Ovary (tissue), 9 donors: ENCODE measurements around the gene ERP27. TPM values are rescaled to one million over a fixed set of nuclear protein-coding genes. Genes with fewer than 3 reads are reported as not detected.

Source experiments
- DNase-seq, 5 donors: peaks; one replicate each; pipeline ENCODE4 v3.0.0-alpha.2; 2019 to 2020
- H3K27ac ChIP-seq, 2 donors: fragments of 200-600 bp; one replicate each; pipeline versions ENCODE4 v1.5.1 to v1.8.0; 2019 to 2022
- H3K27me3 ChIP-seq: fragments of 200-600 bp; one replicate; pipeline ENCODE4 v1.8.0; 2022
- H3K36me3 ChIP-seq: fragments of 200-600 bp; sonication (generic); one replicate; pipeline ENCODE4 v1.5.1; 2019
- H3K4me1 ChIP-seq: one replicate; pipeline ENCODE4 v1.8.1; 2013; ENCODE audit warnings: mild to moderate bottlenecking, moderate library complexity; ENCODE audit not compliant: insufficient read depth
- H3K4me3 ChIP-seq: fragments of 200-600 bp; sonication (generic); one replicate; pipeline ENCODE4 v1.5.1; 2017
- H3K9me3 ChIP-seq, 2 donors: fragments of 200-600 bp in 1 of 2; sonication (generic) in 1 of 2; one replicate each; pipeline versions ENCODE4 v1.5.1 to v1.8.1; 2013 to 2019; ENCODE audit warnings: mild to moderate bottlenecking in 1 of 2, moderate library complexity in 1 of 2
- CTCF ChIP-seq, 3 donors: fragments of 450-650 bp in 2 of 3; fragments of 200-600 bp in 1 of 3; IDR thresholded peaks; one replicate each; pipeline versions ENCODE4 v1.5.1 to v1.8.0; 2016 to 2022; ENCODE audit warnings: antibody characterized with exemption in 3 of 3, mild to moderate bottlenecking in 1 of 3
- EP300 ChIP-seq: sonication (generic); formaldehyde crosslinking; IDR thresholded peaks from one replicate; pipeline ENCODE4 v1.6.1; 2017; ENCODE audit warnings: antibody characterized with exemption
- POLR2A ChIP-seq: fragments of 450-650 bp; IDR thresholded peaks from one replicate; pipeline ENCODE4 v1.6.1; 2017; ENCODE audit warnings: antibody characterized with exemption, mild to moderate bottlenecking, moderate library complexity
- WGBS, 3 donors: extraction: QIAGEN DNeasy Blood & Tissue Kit in 1 of 3; methylation state at CpG; one replicate each; pipeline versions ENCODE4 v1.1.5 to v1.1.7; 2013 to 2017; 5-methylcytosine and 5-hydroxymethylcytosine counted together
- intact Hi-C, 4 donors: fragments of 100-400 bp; cut with DNase I; formaldehyde crosslinking; loops; one replicate each; pipeline versions ENCODE4 v1.11.0 to v1.15.1; 2022 to 2023
- polyA plus RNA-seq, 2 donors: library from polyadenylated mRNA; stranded (reverse); fragments of 200-250 nt in 1 of 2; fragments of 350-450 nt in 1 of 2; fragmentation: Illumina TruSeq in 1 of 2; extraction: RNeasy Lipid Tissue Mini Kit (QIAGEN cat#74804) in 1 of 2; gene quantifications; one replicate each; pipeline ENCODE4 v1.2.3, GENCODE V29; 2013 to 2014
- total RNA-seq, 7 donors: library from RNA; depleted of rRNA in 2 of 7; stranded (reverse); fragments of >200 nt in 2 of 7; fragmentation: NEBNext Ultra II Directional in 3 of 7; extraction: Animal tissue kit (Norgen Biotek cat#: 25700) in 3 of 7; gene quantifications; one replicate each; pipeline versions ENCODE4 v1.1.0 to v1.2.4, GENCODE V29; 2016 to 2023
- donor health status: DM: no; HTN: no; CAD: no; lungs with moderate emphysema.
- donor health status: DM: no; HTN: no; CAD: no.
- donor health status: Bipolar disorder and iron deficiency.
- donor health status: DM: yes; HTN: yes; CAD: no.
- donor health status: DM: no; HTN: no; CAD: no.
- donor health status: DM: yes; HTN: yes; CAD: no.

Gene ERP27
- total and polyA plus RNA-seq, 9 donors, result 0.35 to 83.8 (median 1.9) TPM; not detected in 1

DNA sequence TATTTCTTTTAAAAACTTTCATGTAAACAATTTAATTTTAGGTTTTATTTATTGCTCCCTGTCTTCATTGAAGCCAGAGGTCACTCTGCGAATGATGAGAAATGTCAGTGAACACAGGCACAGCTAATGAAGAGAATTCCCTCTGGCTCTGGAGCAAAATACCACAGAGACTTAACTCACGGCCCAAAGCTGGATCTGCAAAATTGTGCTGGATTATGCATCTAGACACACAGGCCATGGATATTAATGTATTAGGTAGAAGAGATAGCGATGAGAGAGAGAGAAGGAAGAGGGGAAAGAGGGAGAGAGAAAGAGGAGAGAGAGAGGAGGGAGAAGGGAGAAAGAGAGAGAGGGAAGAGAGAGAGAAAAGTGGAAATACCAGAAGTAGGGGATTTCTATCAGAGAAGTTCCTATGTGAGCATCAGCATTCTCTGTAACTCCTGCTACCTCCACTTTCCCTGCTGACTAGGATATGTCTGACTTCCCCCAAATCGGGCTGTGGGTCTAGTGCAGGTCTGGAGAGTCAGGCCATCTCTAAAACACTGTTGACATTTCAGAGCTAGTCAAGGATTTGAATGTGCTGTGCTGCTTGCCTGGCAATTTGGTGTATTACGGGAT, 19.3 kb upstream of the ERP27 start:
- Histone ChIP-seq H3K9me3 (no peaks in the 10 kb centered on the region), H3K4me3 (no peak overlapping the region), H3K27ac (no peak overlapping the region), H3K36me3 (no peaks in the 10 kb centered on the region), H3K4me1 (peaks cover 2% of the 10 kb centered on the region), H3K27me3 (no peaks in the 10 kb centered on the region)
- DNase-seq, result no peak
- no peak for TF ChIP-seq POLR2A
- TF ChIP-seq EP300, result no peak
- no peak for TF ChIP-seq CTCF (IDR thresholded peaks at IDR 0.05)
- intact Hi-C loops, result loop anchor here in 3 of 4 donors (5.0 to 10.0 kb wide), 3 partner anchors 63 to 1165 kb away; no protein-coding TSS in a partner anchor
- WGBS, 3 donors, result 57 to 74% (median 65%) methylated on average over 5 of the region's 5 CpGs

DNA sequence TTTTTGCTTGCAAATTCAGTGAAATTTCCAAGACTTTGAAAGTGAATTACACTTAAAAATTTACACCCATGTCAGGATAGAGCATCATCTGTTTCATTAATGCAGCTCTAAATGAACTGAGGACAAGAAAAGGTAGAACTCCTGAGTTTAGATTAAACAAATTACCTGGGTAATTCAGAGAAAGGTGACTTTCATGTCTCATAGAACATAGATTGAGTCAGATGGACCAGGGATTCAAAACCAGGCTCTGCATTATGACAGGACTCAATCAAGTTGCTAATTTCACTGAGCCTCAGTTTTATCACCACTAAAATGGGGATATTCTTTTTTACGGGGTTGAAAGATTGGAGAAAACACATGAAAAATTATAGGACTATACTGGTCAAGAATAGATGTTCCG, 18.6 kb upstream of the ERP27 start:
- Histone ChIP-seq H3K9me3 (no peaks in the 10 kb centered on the region), H3K4me1 (peaks cover 4% of the 10 kb centered on the region), H3K4me3 (no peak overlapping the region), H3K27ac (no peak overlapping the region), H3K36me3 (no peaks in the 10 kb centered on the region), H3K27me3 (no peaks in the 10 kb centered on the region)
- DNase-seq, result no peak
- TF ChIP-seq EP300 (no peak), POLR2A (no peak), CTCF (IDR thresholded peaks at IDR 0.05) (no peak)
- intact Hi-C loops, result loop anchor here in 3 of 4 donors (5.0 to 10.0 kb wide), 3 partner anchors 62 to 1165 kb away; no protein-coding TSS in a partner anchor
- WGBS, 3 donors, result 74 to 86% (median 75%) methylated on average over 2 of the region's 2 CpGs

DNA sequence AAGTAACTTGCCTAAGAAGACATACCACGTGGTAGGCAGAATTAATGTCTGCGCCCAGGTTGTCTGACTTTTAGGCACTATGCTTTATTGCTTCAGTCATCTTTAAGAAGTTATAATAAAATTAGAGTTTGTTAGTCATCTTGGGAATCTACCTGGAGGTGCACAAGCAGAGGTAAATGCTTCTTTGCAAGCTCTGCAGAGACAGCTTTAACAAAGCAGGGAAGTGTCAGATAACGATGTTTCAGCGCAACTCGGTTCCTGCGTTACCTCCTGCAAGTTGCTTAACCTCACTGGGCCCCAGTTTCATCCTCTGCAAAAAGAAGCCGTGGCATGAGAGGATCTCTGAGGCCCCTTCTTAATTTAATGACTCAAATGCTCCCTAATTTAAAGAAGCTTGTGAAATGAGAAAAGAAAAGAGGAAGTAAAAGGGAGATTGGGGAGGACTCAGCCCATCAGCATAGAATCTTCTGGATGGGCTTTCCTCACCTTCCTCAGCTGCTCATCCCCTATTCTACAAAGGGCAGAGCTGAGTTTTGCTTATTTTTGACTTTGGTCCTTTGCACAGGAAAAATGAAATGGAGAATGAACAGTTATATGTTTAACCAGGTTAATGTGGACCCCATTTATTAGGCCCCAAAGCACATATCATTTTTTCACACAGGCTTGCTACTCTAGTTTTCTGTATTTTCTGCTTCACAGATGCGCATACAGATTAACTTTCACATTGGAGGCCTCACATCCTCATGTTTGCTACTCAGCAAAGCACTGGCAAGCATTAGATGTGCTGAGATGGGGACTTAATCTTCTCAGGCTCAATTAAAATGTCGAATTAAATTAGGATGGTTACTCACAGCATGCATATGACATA, 17.9 kb upstream of the ERP27 start:
- no peak overlapping the region for H3K4me3 ChIP-seq
- H3K27ac ChIP-seq, result no peak overlapping the region
- no peaks in the 10 kb centered on the region for H3K36me3 ChIP-seq
- H3K9me3 ChIP-seq, result no peaks in the 10 kb centered on the region
- intact Hi-C loops, result loop anchor here in 3 of 4 donors (5.0 to 10.0 kb wide), 3 partner anchors 61 to 1164 kb away; no protein-coding TSS in a partner anchor
- TF ChIP-seq EP300 (no peak), POLR2A (no peak), CTCF (IDR thresholded peaks at IDR 0.05) (no peak)
- 83 to 88% (median 85%) methylated on average over 9 of the region's 9 CpGs for WGBS, 3 donors
- H3K4me1 ChIP-seq, result peaks cover 6% of the 10 kb centered on the region
- no peak for DNase-seq
- no peaks in the 10 kb centered on the region for H3K27me3 ChIP-seq

GRCh38 chr12:14954269-14954668, 15.9 kb upstream of the ERP27 start:
- no peaks in the 10 kb centered on the region for H3K27me3 ChIP-seq
- WGBS, 3 donors, result 93 to 98% (median 96%) methylated on average over 4 of the region's 4 CpGs
- no peak overlapping the region for H3K4me3 ChIP-seq
- DNase-seq, result no peak
- H3K9me3 ChIP-seq, result no peaks in the 10 kb centered on the region
- no peak overlapping the region for H3K27ac ChIP-seq
- intact Hi-C loops, result loop anchor here in 1 of 4 donors (10.0 kb wide), 1 partner anchor 59 kb away; no protein-coding TSS in a partner anchor
- H3K4me1 ChIP-seq, result peaks cover 4% of the 10 kb centered on the region
- no peak for TF ChIP-seq EP300
- TF ChIP-seq POLR2A, result no peak
- TF ChIP-seq CTCF (IDR thresholded peaks at IDR 0.05), result no peak
- no peaks in the 10 kb centered on the region for H3K36me3 ChIP-seq
